Peyer's patch (tissue), 4 donors: ENCODE data around the gene PSMA2. TPM values are rescaled to one million over a fixed set of nuclear protein-coding genes. Genes with fewer than 3 reads are reported as not detected.

ENCODE experiments used
- DNase-seq, 3 donors: peaks; one replicate each; pipeline ENCODE4 v3.0.0-alpha.2; 2017 to 2019
- H3K27ac ChIP-seq, 4 donors: fragments of 200-600 bp; sonication (generic); one replicate each; pipeline ENCODE4 v1.5.1; 2016 to 2019
- H3K27me3 ChIP-seq, 2 donors: fragments of 200-600 bp; sonication (generic); one replicate each; pipeline ENCODE4 v1.5.1; 2019
- H3K36me3 ChIP-seq, 3 donors: fragments of 200-600 bp; sonication (generic); one replicate each; pipeline ENCODE4 v1.5.1; 2016 to 2019
- H3K4me1 ChIP-seq, 4 donors: fragments of 200-600 bp; sonication (generic); one replicate each; pipeline ENCODE4 v1.5.1; 2016 to 2019
- H3K4me3 ChIP-seq, 4 donors: fragments of 200-600 bp; sonication (generic); 1 replicate in 3 of 4; 2 replicates in 1 of 4; pipeline ENCODE4 v1.5.1; 2016 to 2019; ENCODE audit warnings: mild to moderate bottlenecking in 1 of 4
- H3K9me3 ChIP-seq, 4 donors: fragments of 200-600 bp; sonication (generic); one replicate each; pipeline ENCODE4 v1.5.1; 2016 to 2019; ENCODE audit warnings: mild to moderate bottlenecking in 1 of 4
- CTCF ChIP-seq, 6 experiments: fragments of 450-650 bp in 4 of 6; fragments of 200-600 bp in 2 of 6; sonication (generic) in 1 of 6; IDR thresholded peaks; one replicate each; pipeline ENCODE4 v1.5.1; 2017 to 2019; ENCODE audit warnings: antibody characterized with exemption in 6 of 6, mild to moderate bottlenecking in 3 of 6, moderate library complexity in 1 of 6
- POLR2A ChIP-seq, 2 donors: fragments of 450-650 bp; IDR thresholded peaks; one replicate each; pipeline ENCODE4 v1.5.1; 2017; ENCODE audit warnings: antibody characterized with exemption in 2 of 2, mild to moderate bottlenecking in 2 of 2, moderate library complexity in 2 of 2
- total RNA-seq, 4 donors: library from RNA; depleted of rRNA; stranded (reverse); fragments of >200 nt; gene quantifications; one replicate each; pipeline ENCODE4 v1.1.0, GENCODE V29; 2016

Gene PSMA2
- total RNA-seq, 4 donors from 2014 or later: 28.1 to 66.8 (median 55.8) TPM

DNA sequence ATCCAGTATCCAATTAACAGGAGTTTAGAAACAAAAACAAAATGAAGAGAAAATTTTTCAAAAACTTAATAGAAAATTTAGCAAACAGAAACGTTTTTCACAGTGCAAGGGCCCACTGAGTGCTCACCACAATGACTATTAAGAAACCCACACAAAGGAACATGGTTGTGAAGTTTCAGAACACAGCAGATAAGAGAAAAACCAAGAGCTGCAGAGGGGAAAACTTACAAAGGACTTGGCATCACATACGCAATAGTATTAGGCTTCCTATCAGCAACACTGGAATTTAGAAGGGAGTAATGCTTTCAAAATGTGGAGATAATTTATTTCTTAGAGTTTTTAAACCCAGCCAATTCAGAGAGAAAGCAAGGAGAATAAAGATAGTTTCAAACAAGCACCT lies 18.4 kb downstream of the PSMA2 start:
- TF ChIP-seq CTCF (IDR thresholded peaks at IDR 0.05) (no peak), POLR2A (IDR thresholded peaks at IDR 0.05) (no peak)
- DNase-seq: no peak
- Histone ChIP-seq H3K9me3 (no peaks in the 10 kb centered on the region), H3K4me3 (no peak overlapping the region), H3K27me3 (no peaks in the 10 kb centered on the region), H3K4me1 (peaks cover 0 to 10% (median 3%) of the 10 kb centered on the region in 4 donors), H3K27ac (no peak overlapping the region), H3K36me3 (peaks cover 0 to 26% (median 0%) of the 10 kb centered on the region in 3 donors)

DNA sequence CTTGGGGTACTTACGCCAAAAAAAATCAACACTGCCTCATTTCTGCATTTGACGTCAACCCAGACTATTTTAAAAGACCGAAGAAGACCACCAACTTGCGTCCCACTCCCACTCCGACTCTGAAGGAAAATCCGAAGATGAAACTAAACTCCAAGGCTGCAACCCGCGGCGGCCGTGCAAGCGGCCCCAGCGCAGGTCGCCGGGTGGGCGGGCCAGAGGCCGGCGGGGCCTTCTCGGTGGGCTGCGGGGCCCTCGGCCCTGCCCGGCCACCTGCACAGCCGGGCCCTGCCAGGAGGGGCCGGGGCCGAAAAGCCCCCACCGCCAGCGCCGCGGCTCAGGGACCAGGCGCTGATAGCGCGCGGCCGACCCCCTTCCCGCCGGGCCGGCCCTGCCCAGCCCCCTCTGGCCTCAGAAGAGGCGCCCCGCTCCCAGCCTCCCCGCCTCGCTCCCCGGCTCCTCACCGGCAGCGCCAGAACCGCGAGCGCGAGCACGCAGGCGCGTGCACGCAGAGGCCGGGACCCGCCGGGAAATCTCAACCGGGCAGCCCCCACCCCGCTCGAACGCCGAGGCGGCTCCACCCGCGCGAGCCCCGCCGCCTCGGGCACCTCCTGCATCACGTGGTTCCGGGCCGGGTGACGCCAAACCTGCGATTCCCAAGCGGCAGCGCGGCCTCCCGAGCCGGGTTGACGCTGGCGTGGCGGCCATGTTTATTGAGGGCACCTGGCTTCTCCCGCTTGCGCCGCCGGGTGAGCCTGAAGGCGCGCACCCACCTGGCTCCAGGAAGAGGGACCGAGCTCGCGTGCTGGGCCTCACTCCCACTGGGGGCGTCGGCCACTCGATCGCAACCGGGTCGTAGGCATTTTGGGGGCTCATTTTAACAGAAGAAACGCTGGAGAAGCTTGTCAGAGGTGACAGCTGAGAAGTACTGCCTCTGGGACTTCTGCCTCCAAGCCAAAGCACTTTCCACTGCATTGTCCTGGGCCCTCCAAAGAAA lies 20.2 kb downstream of the PSMA2 start, which contains the start of gene C7orf25:
TSS of gene C7orf25 (minus strand) at position 617 of the 994 bp plus-strand sequence. CDS start 1,170 bp downstream, outside the sequence.
- DNase-seq: peak; percentile 95 to 99 (median 98)
- Histone ChIP-seq H3K9me3 (no peaks in the 10 kb centered on the region), H3K4me1 (peaks cover 0 to 10% (median 3%) of the 10 kb centered on the region in 4 donors), H3K27ac (peak within 1 kb of the TSS; percentile 78 to 87 (median 80)), H3K4me3 (peak within 1 kb of the TSS; percentile 72 to 96 (median 92)), H3K36me3 (peaks cover 0 to 11% (median 0%) of the 10 kb centered on the region in 3 donors), H3K27me3 (no peaks in the 10 kb centered on the region)
- TF ChIP-seq CTCF (IDR thresholded peaks at IDR 0.05) (peak in 1 of 6 experiments; percentile 11), POLR2A (IDR thresholded peaks at IDR 0.05) (peak in 1 of 2 donors; percentile 31)

DNA sequence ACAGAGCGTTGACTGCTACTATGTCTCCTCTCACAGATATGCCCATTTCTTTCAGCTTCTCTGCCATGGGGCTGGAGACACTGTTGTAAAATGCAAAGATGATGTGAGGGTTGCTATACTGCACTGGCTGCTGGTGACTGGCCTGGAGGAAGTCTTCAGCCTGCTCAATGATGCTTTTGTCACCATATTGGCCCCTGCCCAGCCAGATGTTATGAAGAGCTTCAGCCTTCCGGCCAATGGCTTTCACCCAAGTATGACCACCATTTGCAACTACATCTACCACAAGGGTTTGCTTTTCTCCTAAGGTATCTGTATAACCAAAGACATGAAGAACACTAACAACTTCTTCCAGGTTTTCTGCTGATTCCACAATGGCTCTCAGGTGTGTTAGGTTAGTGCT lies 21.7 kb downstream of the PSMA2 start:
- Histone ChIP-seq H3K27ac (no peak overlapping the region), H3K27me3 (no peaks in the 10 kb centered on the region), H3K4me3 (no peak overlapping the region), H3K4me1 (peaks cover 0 to 10% (median 3%) of the 10 kb centered on the region in 4 donors), H3K9me3 (no peaks in the 10 kb centered on the region), H3K36me3 (no peaks in the 10 kb centered on the region)
- DNase-seq: no peak
- TF ChIP-seq CTCF (IDR thresholded peaks at IDR 0.05) (no peak), POLR2A (IDR thresholded peaks at IDR 0.05) (no peak)

GRCh38 chr7:42907316-42907715 lies 24.7 kb downstream of the PSMA2 start:
- Histone ChIP-seq H3K4me1 (peaks cover 0 to 10% (median 2%) of the 10 kb centered on the region in 4 donors), H3K9me3 (no peaks in the 10 kb centered on the region), H3K27me3 (no peaks in the 10 kb centered on the region), H3K4me3 (no peak overlapping the region), H3K36me3 (no peaks in the 10 kb centered on the region), H3K27ac (no peak overlapping the region)
- no peak for DNase-seq
- TF ChIP-seq POLR2A (IDR thresholded peaks at IDR 0.05) (no peak), CTCF (IDR thresholded peaks at IDR 0.05) (no peak)

GRCh38 chr7:42906181-42906580 lies 25.8 kb downstream of the PSMA2 start:
- H3K9me3 ChIP-seq: no peaks in the 10 kb centered on the region
- no peak overlapping the region for H3K4me3 ChIP-seq
- TF ChIP-seq POLR2A (IDR thresholded peaks at IDR 0.05) (no peak), CTCF (IDR thresholded peaks at IDR 0.05) (no peak)
- no peak for DNase-seq
- H3K4me1 ChIP-seq: peaks cover 0 to 10% (median 0%) of the 10 kb centered on the region in 4 donors
- no peak overlapping the region for H3K27ac ChIP-seq
- no peaks in the 10 kb centered on the region for H3K36me3 ChIP-seq
- no peaks in the 10 kb centered on the region for H3K27me3 ChIP-seq
